ENCODE results near the gene CD180.

GRCh38 chr5:67163231-67163756, 33.3 kb downstream of the CD180 start:
- no peak for TF ChIP-seq CTCF (IDR thresholded peaks at IDR 0.05 in 4 of 5, conservative IDR thresholded peaks at IDR 0.05 in 1 of 5)
- TF ChIP-seq POLR2A (IDR thresholded peaks at IDR 0.05): no peak

Data from gastrocnemius medialis (tissue), 4 donors.